ENCODE measurements around the gene FAM199X. TPM values are rescaled to one million over a fixed set of nuclear protein-coding genes. Genes with fewer than 3 reads are reported as not detected.

Gene FAM199X
- total RNA-seq, 2 donors from 2014 or later: 20.9 to 29.3 TPM

DNA sequence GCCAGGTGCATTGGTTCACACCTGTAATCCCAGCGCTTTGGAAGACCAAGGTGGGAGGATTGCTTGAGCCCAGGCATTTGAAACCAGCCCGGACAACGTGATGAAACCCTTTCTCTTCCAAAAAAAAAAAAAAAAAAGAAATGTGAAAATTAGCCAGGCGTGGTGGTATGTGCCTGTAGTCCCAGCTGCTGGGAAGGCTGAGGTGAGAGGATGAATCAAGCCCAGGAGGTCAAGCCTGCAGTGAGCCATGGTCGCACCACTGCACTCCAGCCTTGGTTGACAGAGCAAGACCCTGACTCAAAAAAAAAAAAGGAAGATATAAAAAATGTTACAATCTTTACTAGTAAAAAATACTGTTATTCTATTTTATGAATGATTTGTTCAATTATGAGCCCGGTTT lies 5.9 kb downstream of the FAM199X start:
- H3K27me3 ChIP-seq: no peaks in the 10 kb centered on the region
- no peak overlapping the region for H3K27ac ChIP-seq
- no peaks in the 10 kb centered on the region for H3K9me3 ChIP-seq
- H3K9ac ChIP-seq (ENCODE audit: low read depth in 2 of 2, low read length in 2 of 2): no peak overlapping the region
- TF ChIP-seq, protein P1, sequence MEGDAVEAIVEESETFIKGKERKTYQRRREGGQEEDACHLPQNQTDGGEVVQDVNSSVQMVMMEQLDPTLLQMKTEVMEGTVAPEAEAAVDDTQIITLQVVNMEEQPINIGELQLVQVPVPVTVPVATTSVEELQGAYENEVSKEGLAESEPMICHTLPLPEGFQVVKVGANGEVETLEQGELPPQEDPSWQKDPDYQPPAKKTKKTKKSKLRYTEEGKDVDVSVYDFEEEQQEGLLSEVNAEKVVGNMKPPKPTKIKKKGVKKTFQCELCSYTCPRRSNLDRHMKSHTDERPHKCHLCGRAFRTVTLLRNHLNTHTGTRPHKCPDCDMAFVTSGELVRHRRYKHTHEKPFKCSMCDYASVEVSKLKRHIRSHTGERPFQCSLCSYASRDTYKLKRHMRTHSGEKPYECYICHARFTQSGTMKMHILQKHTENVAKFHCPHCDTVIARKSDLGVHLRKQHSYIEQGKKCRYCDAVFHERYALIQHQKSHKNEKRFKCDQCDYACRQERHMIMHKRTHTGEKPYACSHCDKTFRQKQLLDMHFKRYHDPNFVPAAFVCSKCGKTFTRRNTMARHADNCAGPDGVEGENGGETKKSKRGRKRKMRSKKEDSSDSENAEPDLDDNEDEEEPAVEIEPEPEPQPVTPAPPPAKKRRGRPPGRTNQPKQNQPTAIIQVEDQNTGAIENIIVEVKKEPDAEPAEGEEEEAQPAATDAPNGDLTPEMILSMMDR (IDR thresholded peaks at IDR 0.05): no peak
- no peaks in the 10 kb centered on the region for H3K4me1 ChIP-seq
- no peaks in the 10 kb centered on the region for H3K36me3 ChIP-seq
- H3K4me3 ChIP-seq: no peak overlapping the region
- intact Hi-C loops (cut with DNase I): no loop called here
- no peak for DNase-seq

DNA sequence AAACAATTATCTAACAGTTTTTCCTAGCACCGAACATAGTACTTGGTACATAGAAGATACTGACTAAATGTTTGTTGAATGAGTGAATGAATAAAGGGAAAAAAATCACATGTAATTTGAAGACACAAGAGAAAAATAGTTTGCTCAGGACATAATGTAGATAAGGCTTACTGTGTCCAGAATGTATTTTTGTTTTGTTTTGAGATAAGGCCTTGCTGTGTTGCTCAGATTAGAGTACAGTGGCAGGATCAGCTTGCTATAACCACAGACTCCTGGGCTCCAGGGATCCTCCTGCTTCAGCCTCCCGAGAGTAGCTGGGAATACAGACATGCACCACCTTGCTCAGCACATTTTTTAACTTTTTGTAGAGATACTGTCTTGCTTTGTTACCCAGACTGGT lies 6.5 kb downstream of the FAM199X start:
- Histone ChIP-seq H3K27ac (no peak overlapping the region), H3K36me3 (no peaks in the 10 kb centered on the region), H3K9ac (ENCODE audit: low read depth in 2 of 2, low read length in 2 of 2) (no peak overlapping the region), H3K27me3 (no peaks in the 10 kb centered on the region), H3K9me3 (no peaks in the 10 kb centered on the region), H3K4me3 (no peak overlapping the region), H3K4me1 (no peaks in the 10 kb centered on the region)
- intact Hi-C loops (cut with DNase I): no loop called here
- TF ChIP-seq, protein P1 (IDR thresholded peaks at IDR 0.05): no peak
- no peak for DNase-seq

- no peak overlapping the region for H3K4me3 ChIP-seq
- TF ChIP-seq, protein P1 (IDR thresholded peaks at IDR 0.05): no peak
- no peaks in the 10 kb centered on the region for H3K27me3 ChIP-seq
- intact Hi-C loops (cut with DNase I): no loop called here
- H3K9ac ChIP-seq (ENCODE audit: low read depth in 2 of 2, low read length in 2 of 2): no peak overlapping the region
- H3K4me1 ChIP-seq: no peaks in the 10 kb centered on the region
- DNase-seq: no peak
- no peaks in the 10 kb centered on the region for H3K36me3 ChIP-seq
- H3K27ac ChIP-seq: no peak overlapping the region
- H3K9me3 ChIP-seq: no peaks in the 10 kb centered on the region
Observed at GRCh38 chrX:104173841-104174240, 7.6 kb downstream of the FAM199X start.

- Histone ChIP-seq H3K27me3 (no peaks in the 10 kb centered on the region), H3K9me3 (no peaks in the 10 kb centered on the region), H3K36me3 (peaks cover 8% of the 10 kb centered on the region), H3K4me1 (no peaks in the 10 kb centered on the region), H3K27ac (no peak overlapping the region), H3K4me3 (no peak overlapping the region), H3K9ac (ENCODE audit: low read depth in 2 of 2, low read length in 2 of 2) (no peak overlapping the region)
- TF ChIP-seq, protein P1 (IDR thresholded peaks at IDR 0.05): no peak
- intact Hi-C loops (cut with DNase I): no loop called here
- DNase-seq: no peak
Observed at GRCh38 chrX:104183685-104184084, 17.4 kb downstream of the FAM199X start.

DNA sequence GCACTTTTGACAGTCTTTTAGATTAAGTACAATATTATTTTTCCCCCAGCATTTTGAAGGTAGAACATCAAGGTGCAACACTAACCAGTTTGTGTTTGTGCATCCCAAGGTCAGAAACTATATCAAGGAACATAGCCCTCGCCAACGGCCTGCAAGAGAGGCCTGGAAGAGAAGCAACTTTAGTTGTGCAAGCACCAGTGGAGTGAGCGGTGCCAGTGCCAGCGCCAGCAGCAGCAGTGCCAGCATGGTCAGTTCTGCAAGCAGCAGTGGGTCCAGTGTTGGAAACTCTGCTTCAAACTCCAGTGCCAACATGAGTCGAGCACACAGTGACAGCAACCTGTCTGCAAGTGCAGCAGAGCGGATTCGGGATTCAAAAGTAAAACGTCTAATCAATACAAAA lies 21.7 kb downstream of the FAM199X start:
- no peak overlapping the region for H3K27ac ChIP-seq
- no peak for DNase-seq
- intact Hi-C loops (cut with DNase I): no loop called here
- no peaks in the 10 kb centered on the region for H3K27me3 ChIP-seq
- TF ChIP-seq, protein P1 (IDR thresholded peaks at IDR 0.05): no peak
- H3K36me3 ChIP-seq: peaks cover 8% of the 10 kb centered on the region
- no peak overlapping the region for H3K4me3 ChIP-seq
- no peaks in the 10 kb centered on the region for H3K9me3 ChIP-seq
- H3K9ac ChIP-seq (ENCODE audit: low read depth in 2 of 2, low read length in 2 of 2): no peak overlapping the region
- H3K4me1 ChIP-seq: no peaks in the 10 kb centered on the region

GRCh38 chrX:104189837-104190236 lies 23.6 kb downstream of the FAM199X start:
- Histone ChIP-seq H3K9ac (ENCODE audit: low read depth in 2 of 2, low read length in 2 of 2) (no peak overlapping the region), H3K9me3 (no peaks in the 10 kb centered on the region), H3K4me1 (no peaks in the 10 kb centered on the region), H3K27ac (no peak overlapping the region), H3K27me3 (no peaks in the 10 kb centered on the region), H3K36me3 (peaks cover 8% of the 10 kb centered on the region), H3K4me3 (no peak overlapping the region)
- intact Hi-C loops (cut with DNase I): no loop called here
- no peak for DNase-seq
- TF ChIP-seq, protein P1 (IDR thresholded peaks at IDR 0.05): no peak
